NCI-H1930 (cell line): Measurements from ENCODE around the gene AKAP9.
A peak's percentile ranks its signal among the peaks of the same experiment; 100 is the strongest.
"Not testable (repeated sequence)": the region's sequence is repeated elsewhere in the genome, so short reads cannot be mapped to it uniquely, and the experiment has no call there.

Experiments
- DNase-seq, 2 experiments: peaks; one replicate each; lab custom pipeline; 2025; lab: John Stamatoyannopoulos, UW

AKAP9 gene

GRCh38 chr7:91940572-91941341 lies at the start of gene AKAP9:
Gene AKAP9, plus strand, starts transcription at chr7:91940862. Its CDS starts 238 bp downstream, at chr7:91941100.
- peak; percentile 81 to 86 for DNase-seq

GRCh38 chr7:91892099-91892705 lies 48.5 kb upstream of the AKAP9 start:
- DNase-seq = no peak

- no peak for DNase-seq
Observed at GRCh38 chr7:91892821-91893340, 47.8 kb upstream of the AKAP9 start.

- not testable (repeated sequence) for DNase-seq
Observed at GRCh38 chr7:91893699-91894098, 47.0 kb upstream of the AKAP9 start.

DNA sequence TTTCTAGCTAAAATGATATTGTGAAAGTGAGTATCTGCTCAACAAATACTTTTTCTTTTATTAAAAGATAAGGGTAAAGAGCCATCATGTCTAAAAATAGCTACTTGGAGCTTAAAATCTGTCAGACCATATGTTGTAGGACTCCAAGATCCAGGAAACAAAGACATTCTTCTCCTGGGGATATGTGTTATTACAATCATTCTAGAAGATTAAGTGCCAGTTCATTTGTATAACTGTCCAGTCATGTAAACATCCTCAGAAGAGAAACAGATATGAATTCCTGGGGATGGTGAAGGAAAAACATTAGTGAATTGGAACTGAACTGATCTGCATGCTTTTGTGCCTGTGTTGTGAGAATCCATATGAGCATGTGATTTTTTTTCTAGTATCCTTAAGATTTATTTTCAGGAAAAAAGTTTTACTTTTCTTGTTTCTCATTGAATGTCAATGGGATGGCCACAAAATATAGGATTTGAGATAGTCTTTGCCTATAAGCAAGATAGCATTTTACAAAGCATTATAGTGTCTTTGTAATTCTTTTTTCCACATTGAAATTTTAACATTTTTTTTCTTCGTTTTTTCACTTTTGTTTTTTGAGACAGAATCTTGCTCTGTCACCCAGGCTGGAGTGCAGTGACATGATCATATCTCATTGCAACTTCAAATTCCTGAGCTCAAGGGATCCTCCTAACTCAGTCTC lies 45.7 kb upstream of the AKAP9 start:
- DNase-seq = no peak

- DNase-seq = no peak
Observed at GRCh38 chr7:91898240-91898992, 42.2 kb upstream of the AKAP9 start.

DNA sequence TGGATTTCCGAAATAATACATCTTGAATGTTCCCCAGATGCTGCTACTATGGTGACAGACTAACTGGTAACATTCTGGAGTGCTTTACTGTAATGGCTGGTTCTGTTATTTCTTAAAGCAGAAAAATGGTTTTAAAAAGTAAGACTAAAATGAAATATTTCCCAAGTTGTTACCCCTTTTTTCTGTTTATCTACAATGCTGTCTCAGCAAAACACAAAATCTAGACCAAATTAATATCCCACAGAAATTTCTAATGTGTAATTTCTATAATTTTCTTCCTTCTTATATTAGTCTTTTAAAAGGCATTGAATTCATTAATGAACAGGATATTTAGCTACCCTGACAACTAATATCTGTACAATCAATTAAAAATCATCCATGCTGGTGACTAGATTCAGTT lies 41.1 kb upstream of the AKAP9 start:
- DNase-seq = no peak

DNA sequence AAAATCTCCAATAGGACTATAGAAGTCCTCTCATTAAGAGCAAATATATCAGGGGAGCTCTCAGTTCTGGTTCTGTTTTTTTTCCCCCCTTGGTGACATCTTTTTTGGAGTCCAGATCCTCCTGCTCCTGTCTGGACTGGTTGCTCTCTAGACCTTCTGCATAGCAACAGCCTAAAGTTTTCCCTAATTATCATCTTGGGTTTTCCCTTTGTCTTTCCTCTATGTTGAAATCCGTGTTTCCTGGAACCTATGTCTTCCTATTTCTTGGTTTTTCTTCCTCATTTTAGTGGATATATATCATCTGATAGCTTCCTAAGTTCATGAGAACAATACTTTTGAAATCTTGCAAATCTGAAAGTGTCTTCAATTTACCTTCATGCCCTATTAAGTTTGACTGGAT lies 30.5 kb upstream of the AKAP9 start:
- no peak for DNase-seq

DNA sequence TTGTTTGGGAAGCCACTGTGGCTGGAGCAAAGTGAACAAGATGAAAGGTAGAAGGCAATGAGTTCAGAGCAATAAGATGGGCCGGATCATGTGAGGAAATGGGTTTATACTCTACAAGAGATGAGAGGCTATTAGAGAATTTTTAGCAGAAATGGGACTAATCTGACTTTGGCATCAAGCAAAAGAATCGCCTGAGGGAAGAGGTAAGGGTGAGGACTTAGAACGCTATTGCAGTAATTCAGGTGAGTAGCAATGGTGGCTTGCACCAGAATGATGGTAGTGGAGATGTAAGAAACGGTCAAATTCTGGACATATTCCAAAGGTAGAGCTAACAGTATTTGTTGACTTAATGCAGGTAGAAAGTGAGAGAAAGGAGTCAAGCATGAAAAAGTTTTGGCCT lies 29.5 kb upstream of the AKAP9 start:
- DNase-seq = no peak

GRCh38 chr7:91912494-91912893 lies 28.2 kb upstream of the AKAP9 start:
- DNase-seq = no peak

- no peak for DNase-seq
Observed at GRCh38 chr7:91913612-91914011, 27.1 kb upstream of the AKAP9 start.

DNA sequence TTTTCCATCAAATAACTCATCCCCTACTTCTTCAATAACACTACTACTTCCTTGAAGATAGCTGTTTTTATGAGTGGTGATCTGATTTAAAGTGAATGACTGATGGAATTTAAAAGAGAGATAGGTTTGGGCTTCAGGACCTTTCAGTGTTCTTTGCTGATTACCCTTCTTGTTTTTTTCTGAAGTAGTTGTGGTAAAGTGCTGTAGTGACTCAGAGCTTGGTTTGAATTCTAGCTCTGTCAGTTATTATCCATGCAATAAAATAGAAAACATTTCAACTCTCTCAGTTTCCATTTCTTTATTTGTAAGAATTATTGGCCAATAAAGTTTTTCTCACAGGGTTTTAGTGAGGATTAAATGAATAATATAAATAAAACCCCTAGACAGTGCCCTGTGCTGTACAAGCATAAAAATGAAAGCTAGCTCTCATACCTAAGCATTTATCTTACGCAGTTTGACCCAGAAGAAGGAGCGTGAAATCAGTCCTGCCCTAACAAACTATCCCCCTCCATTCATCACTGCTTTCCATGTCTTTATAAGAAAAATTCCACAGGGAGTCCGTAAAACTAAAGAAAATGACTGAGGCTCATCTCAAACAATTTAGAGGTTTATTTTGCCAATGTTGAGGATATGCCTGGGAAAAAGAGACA lies 25.1 kb upstream of the AKAP9 start:
- no peak for DNase-seq

- no peak for DNase-seq
Observed at GRCh38 chr7:91916051-91916440, 24.6 kb upstream of the AKAP9 start.

DNA sequence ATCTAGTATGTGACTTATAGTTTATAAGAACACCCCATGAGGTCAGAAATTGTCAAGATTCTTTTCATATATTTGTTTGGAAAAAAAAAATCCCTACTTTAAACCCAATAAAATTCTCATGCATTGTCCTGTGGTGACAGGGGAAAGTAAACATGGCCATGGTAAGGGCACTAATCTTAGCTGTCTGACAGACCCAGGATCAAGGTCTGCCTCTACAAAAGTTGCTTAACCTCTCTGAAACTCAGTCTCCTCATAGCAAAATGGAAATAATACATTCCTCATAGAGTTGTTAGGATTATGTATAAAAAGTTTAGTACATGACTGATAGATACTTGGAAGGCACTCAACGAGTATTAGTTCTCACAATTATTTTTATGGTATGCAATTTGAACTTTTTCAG lies 22.3 kb upstream of the AKAP9 start:
- no peak for DNase-seq

- no peak for DNase-seq
Observed at GRCh38 chr7:91922857-91923256, 17.8 kb upstream of the AKAP9 start.

GRCh38 chr7:91927912-91928311 lies 12.8 kb upstream of the AKAP9 start:
- no peak for DNase-seq

DNA sequence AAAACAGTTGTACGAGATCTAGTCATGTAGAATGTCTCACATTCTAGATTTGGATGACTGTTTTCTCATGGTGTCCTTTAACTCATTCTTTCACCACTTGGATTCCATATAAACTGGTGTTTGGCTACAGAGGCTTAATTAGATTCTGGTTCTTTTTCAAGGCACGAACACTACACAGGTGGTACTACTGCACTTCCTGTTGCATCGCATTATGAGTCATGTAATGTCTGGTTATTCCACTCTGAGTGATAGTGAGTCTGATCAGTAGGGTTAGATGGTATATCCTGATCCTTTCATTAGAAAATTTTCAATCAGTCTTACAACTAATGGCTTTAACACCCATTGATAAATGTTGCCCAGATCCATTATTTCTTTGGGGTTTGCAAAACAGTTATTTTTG lies 11.2 kb upstream of the AKAP9 start:
- no peak for DNase-seq

- peak in 1 of 2 experiments; percentile 6 for DNase-seq
Observed at GRCh38 chr7:91940171-91940570, 491 bp upstream of the AKAP9 start.

DNA sequence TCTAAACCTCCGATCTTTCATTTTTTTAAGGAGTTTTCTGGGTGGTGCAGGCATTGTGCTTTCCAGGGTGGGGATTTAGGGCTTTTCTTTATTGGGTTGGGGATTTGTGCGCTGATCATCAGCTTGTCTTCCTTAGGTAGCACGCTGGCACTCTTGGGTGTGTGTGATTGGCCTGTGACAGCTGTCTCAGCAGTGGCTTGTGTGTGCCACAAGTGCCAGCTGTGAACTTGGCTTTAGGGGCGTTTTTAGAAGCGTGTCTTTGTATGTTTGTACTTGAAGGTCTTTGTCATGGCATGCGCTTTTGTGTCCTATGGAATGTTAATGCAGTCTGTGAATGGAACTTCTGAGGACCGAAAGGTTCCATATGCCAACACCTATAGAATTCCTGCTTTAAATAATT lies 788 bp downstream of the AKAP9 start:
- DNase-seq = no peak

GRCh38 chr7:91942312-91942711 lies 1.6 kb downstream of the AKAP9 start:
- no peak for DNase-seq

- DNase-seq = not testable (repeated sequence)
Observed at GRCh38 chr7:91944970-91945369, 4.3 kb downstream of the AKAP9 start.

- DNase-seq = no peak
Observed at GRCh38 chr7:91945476-91945875, 4.8 kb downstream of the AKAP9 start.
